Mesendoderm (in vitro differentiated cells): ENCODE data around the gene HSPA4L.

Experiments used
- DNase-seq: peaks from one replicate; pipeline ENCODE4 v3.0.0; 2013
- H2AK5ac ChIP-seq: 2 replicates; pipeline ENCODE4 v1.6.1; 2013; ENCODE audit warnings: low read length, inconsistent platforms
- H2BK120ac ChIP-seq: 2 replicates; pipeline ENCODE4 v1.6.1; 2013; ENCODE audit warnings: low read depth, mild to moderate bottlenecking, low read length, moderate library complexity, mixed read lengths
- H2BK15ac ChIP-seq: replicated peaks from 2 replicates; pipeline ENCODE4 v1.6.1; 2013; ENCODE audit warnings: low read depth, mild to moderate bottlenecking, moderate library complexity
- H2BK5ac ChIP-seq: 2 replicates; pipeline ENCODE4 v1.6.1; 2013; ENCODE audit warnings: low read length, inconsistent platforms
- H3K18ac ChIP-seq: 2 replicates; pipeline ENCODE4 v1.6.1; 2013; ENCODE audit warnings: mild to moderate bottlenecking, low read length, mixed read lengths
- H3K23ac ChIP-seq: one replicate; pipeline ENCODE4 v1.6.1; 2013; ENCODE audit warnings: low read length
- H3K27ac ChIP-seq: 2 replicates; pipeline ENCODE4 v1.5.1; 2013; ENCODE audit warnings: low read depth, mild to moderate bottlenecking, inconsistent platforms, low read length, moderate library complexity
- H3K27me3 ChIP-seq: 2 replicates; pipeline ENCODE4 v1.6.1; 2013; ENCODE audit warnings: low read length, control low read depth, mild to moderate bottlenecking, inconsistent platforms; ENCODE audit not compliant: insufficient read depth, poor library complexity
- H3K36me3 ChIP-seq: 2 replicates; pipeline ENCODE4 v1.6.1; 2013; ENCODE audit warnings: low read length, inconsistent platforms; ENCODE audit not compliant: control insufficient read depth, insufficient read depth
- H3K4ac ChIP-seq: one replicate; pipeline ENCODE4 v1.6.1; 2013; ENCODE audit warnings: low read depth, mild to moderate bottlenecking, low read length, moderate library complexity
- H3K4me1 ChIP-seq: 2 replicates; pipeline ENCODE4 v1.6.1; 2013; ENCODE audit warnings: low read depth, low read length, inconsistent platforms; ENCODE audit not compliant: control insufficient read depth
- H3K4me2 ChIP-seq: 2 replicates; pipeline ENCODE4 v1.6.1; 2013; ENCODE audit warnings: low read length
- H3K4me3 ChIP-seq: 2 replicates; pipeline ENCODE4 v1.5.1; 2013; ENCODE audit warnings: mild to moderate bottlenecking, low read length
- H3K56ac ChIP-seq: one replicate; pipeline ENCODE4 v1.6.1; 2013; ENCODE audit warnings: low read length
- H3K79me1 ChIP-seq: 2 replicates; pipeline ENCODE4 v1.6.1; 2013; ENCODE audit warnings: low read length, inconsistent platforms
- H3K79me2 ChIP-seq: 2 replicates; pipeline ENCODE4 v1.6.1; 2013; ENCODE audit warnings: mild to moderate bottlenecking, low read length; ENCODE audit not compliant: control insufficient read depth, insufficient read depth
- H3K9ac ChIP-seq: 2 replicates; pipeline ENCODE4 v1.6.1; 2013; ENCODE audit warnings: low read length, inconsistent platforms
- H4K5ac ChIP-seq: one replicate; pipeline ENCODE4 v1.6.1; 2013; ENCODE audit warnings: low read length
- H4K8ac ChIP-seq: one replicate; pipeline ENCODE4 v1.6.1; 2013; ENCODE audit warnings: low read depth, mild to moderate bottlenecking, control low read depth, low read length, moderate library complexity
- WGBS: extraction: QIAGEN DNeasy Blood & Tissue Kit; methylation state at CpG from one replicate; pipeline ENCODE4 v1.1.7; 2013; ENCODE audit warnings: low lambda C conversion rate, missing lambda C conversion rate; ENCODE audit not compliant: insufficient coverage; ENCODE audit errors: extremely low coverage; 5-methylcytosine and 5-hydroxymethylcytosine counted together

HSPA4L gene

GRCh38 chr4:127822430-127822829 is 40.3 kb downstream of the HSPA4L start:
- no peak overlapping the region for H2BK5ac ChIP-seq
- DNase-seq: no peak
- H3K36me3 ChIP-seq: no peaks in the 10 kb centered on the region
- no peak overlapping the region for H2BK120ac ChIP-seq
- H3K79me1 ChIP-seq: no peaks in the 10 kb centered on the region
- H4K5ac ChIP-seq: no peak overlapping the region
- H3K18ac ChIP-seq: no peak overlapping the region
- H3K4me2 ChIP-seq: no peak overlapping the region
- no peaks in the 10 kb centered on the region for H3K4me1 ChIP-seq
- H2AK5ac ChIP-seq: no peak overlapping the region
- H3K79me2 ChIP-seq: no peaks in the 10 kb centered on the region
- H3K4me3 ChIP-seq: no peak overlapping the region
- no peak overlapping the region for H3K23ac ChIP-seq
- H3K4ac ChIP-seq: no peak overlapping the region
- no peak overlapping the region for H3K9ac ChIP-seq
- H2BK15ac ChIP-seq: no peak overlapping the region
- no peak overlapping the region for H3K27ac ChIP-seq
- WGBS: no CpG with 5 or more reads among the region's 2 CpGs
- no peak overlapping the region for H3K56ac ChIP-seq
- no peaks in the 10 kb centered on the region for H3K27me3 ChIP-seq
- no peak overlapping the region for H4K8ac ChIP-seq

- WGBS: no CpG with 5 or more reads among the region's 2 CpGs
- H3K36me3 ChIP-seq: no peaks in the 10 kb centered on the region
Measured at GRCh38 chr4:127828121-127828520, 46.0 kb downstream of the HSPA4L start.

GRCh38 chr4:127829014-127829413 is 46.9 kb downstream of the HSPA4L start:
- Histone ChIP-seq H3K79me2 (no peaks in the 10 kb centered on the region), H4K5ac (no peak overlapping the region), H2BK15ac (no peak overlapping the region), H3K4me2 (no peak overlapping the region), H3K4me1 (no peaks in the 10 kb centered on the region), H3K9ac (no peak overlapping the region), H3K56ac (no peak overlapping the region), H3K36me3 (no peaks in the 10 kb centered on the region), H3K18ac (no peak overlapping the region), H3K4me3 (no peak overlapping the region), H2AK5ac (no peak overlapping the region), H2BK5ac (no peak overlapping the region), H4K8ac (no peak overlapping the region), H3K4ac (no peak overlapping the region), H3K23ac (no peak overlapping the region), H2BK120ac (no peak overlapping the region), H3K27ac (no peak overlapping the region), H3K27me3 (no peaks in the 10 kb centered on the region), H3K79me1 (no peaks in the 10 kb centered on the region)
- no peak for DNase-seq

More at GRCh38 chr4:127828121-127828520, 46.0 kb downstream of the HSPA4L start:
- DNase-seq: no peak
- no peak overlapping the region for H2BK120ac ChIP-seq
- H3K27ac ChIP-seq: no peak overlapping the region
- H3K9ac ChIP-seq: no peak overlapping the region
- no peak overlapping the region for H3K4ac ChIP-seq
- H2BK15ac ChIP-seq: no peak overlapping the region
- no peak overlapping the region for H2AK5ac ChIP-seq
- no peaks in the 10 kb centered on the region for H3K27me3 ChIP-seq
- H2BK5ac ChIP-seq: no peak overlapping the region
- no peaks in the 10 kb centered on the region for H3K79me1 ChIP-seq
- no peak overlapping the region for H3K4me2 ChIP-seq
- H4K8ac ChIP-seq: no peak overlapping the region
- no peaks in the 10 kb centered on the region for H3K4me1 ChIP-seq
- no peak overlapping the region for H3K18ac ChIP-seq
- no peak overlapping the region for H3K23ac ChIP-seq
- no peak overlapping the region for H3K56ac ChIP-seq
- H3K4me3 ChIP-seq: no peak overlapping the region
- H4K5ac ChIP-seq: no peak overlapping the region
- H3K79me2 ChIP-seq: no peaks in the 10 kb centered on the region

GRCh38 chr4:127832585-127832984 is 50.5 kb downstream of the HSPA4L start:
- no peak overlapping the region for H3K23ac ChIP-seq
- WGBS: 100% methylated on average over 1 of the region's 4 CpGs

GRCh38 chr4:127843704-127844600 is 61.8 kb downstream of the HSPA4L start:
- DNase-seq: peak; percentile 28
- H3K18ac ChIP-seq: no peak overlapping the region
- WGBS: no CpG with 5 or more reads among the region's 12 CpGs

More at GRCh38 chr4:127832585-127832984, 50.5 kb downstream of the HSPA4L start:
- DNase-seq: no peak
- Histone ChIP-seq H3K18ac (no peak overlapping the region), H2BK5ac (no peak overlapping the region), H2BK120ac (no peak overlapping the region), H3K4ac (no peak overlapping the region), H4K8ac (no peak overlapping the region), H3K9ac (no peak overlapping the region), H3K4me3 (no peak overlapping the region), H3K27ac (no peak overlapping the region), H3K4me2 (no peak overlapping the region), H2BK15ac (no peak overlapping the region), H3K27me3 (no peaks in the 10 kb centered on the region), H3K36me3 (no peaks in the 10 kb centered on the region), H2AK5ac (no peak overlapping the region), H3K79me2 (no peaks in the 10 kb centered on the region), H3K4me1 (no peaks in the 10 kb centered on the region), H3K79me1 (no peaks in the 10 kb centered on the region), H4K5ac (no peak overlapping the region), H3K56ac (no peak overlapping the region)

More at GRCh38 chr4:127843704-127844600, 61.8 kb downstream of the HSPA4L start:
- Histone ChIP-seq H3K4ac (no peak overlapping the region), H2BK5ac (no peak overlapping the region), H3K27ac (no peak overlapping the region), H2BK15ac (no peak overlapping the region), H3K56ac (peak overlapping the region; percentile 5), H3K23ac (no peak overlapping the region), H3K79me2 (no peaks in the 10 kb centered on the region), H3K4me2 (no peak overlapping the region), H3K36me3 (no peaks in the 10 kb centered on the region), H3K4me1 (peaks cover 4% of the 10 kb centered on the region), H3K79me1 (no peaks in the 10 kb centered on the region), H4K5ac (no peak overlapping the region), H3K9ac (no peak overlapping the region), H2BK120ac (no peak overlapping the region), H3K27me3 (no peaks in the 10 kb centered on the region), H3K4me3 (no peak overlapping the region), H4K8ac (no peak overlapping the region), H2AK5ac (no peak overlapping the region)
